AG09319 (cell line): ENCODE data around the gene IBTK.
"Not testable (repeated sequence)": the region's sequence is repeated elsewhere in the genome, so short reads cannot be mapped to it uniquely, and the experiment has no call there.

Source experiments
- DNase-seq: peaks from one replicate; pipeline ENCODE4 v3.0.0-alpha.2; 2010; ENCODE audit warnings: low read depth; ENCODE audit errors: extremely low read depth
- CTCF ChIP-seq: IDR thresholded peaks from 2 replicates; pipeline ENCODE4 v1.5.1; 2011; ENCODE audit warnings: low read depth, mild to moderate bottlenecking, inconsistent platforms, low read length, moderate library complexity

Gene IBTK

GRCh38 chr6:82217018-82217586 lies 30.4 kb downstream of the IBTK start:
- no peak for DNase-seq
- no peak for TF ChIP-seq CTCF

GRCh38 chr6:82216549-82216948 lies 31.0 kb downstream of the IBTK start:
- DNase-seq, result no peak
- no peak for TF ChIP-seq CTCF

- TF ChIP-seq CTCF, result no peak
- DNase-seq, result no peak
These were observed 36.2 kb downstream of the IBTK start for GRCh38 chr6:82211326-82211725.

GRCh38 chr6:82208913-82209312 lies 38.6 kb downstream of the IBTK start:
- no peak for TF ChIP-seq CTCF
- no peak for DNase-seq

GRCh38 chr6:82205930-82206392 lies 41.6 kb downstream of the IBTK start:
- no peak for DNase-seq

GRCh38 chr6:82204020-82204419 lies 43.5 kb downstream of the IBTK start:
- no peak for DNase-seq
- no peak for TF ChIP-seq CTCF

More at GRCh38 chr6:82205930-82206392, 41.6 kb downstream of the IBTK start:
- TF ChIP-seq CTCF, result no peak

GRCh38 chr6:82197784-82198183 lies 49.8 kb downstream of the IBTK start:
- TF ChIP-seq CTCF, result no peak
- no peak for DNase-seq

GRCh38 chr6:82197245-82197644 lies 50.3 kb downstream of the IBTK start:
- not testable (repeated sequence) for DNase-seq
